Measurements from ENCODE around the gene TNRC18. TPM values are rescaled to one million over a fixed set of nuclear protein-coding genes. Genes with fewer than 3 reads are reported as not detected.

The TNRC18 gene, protein sequence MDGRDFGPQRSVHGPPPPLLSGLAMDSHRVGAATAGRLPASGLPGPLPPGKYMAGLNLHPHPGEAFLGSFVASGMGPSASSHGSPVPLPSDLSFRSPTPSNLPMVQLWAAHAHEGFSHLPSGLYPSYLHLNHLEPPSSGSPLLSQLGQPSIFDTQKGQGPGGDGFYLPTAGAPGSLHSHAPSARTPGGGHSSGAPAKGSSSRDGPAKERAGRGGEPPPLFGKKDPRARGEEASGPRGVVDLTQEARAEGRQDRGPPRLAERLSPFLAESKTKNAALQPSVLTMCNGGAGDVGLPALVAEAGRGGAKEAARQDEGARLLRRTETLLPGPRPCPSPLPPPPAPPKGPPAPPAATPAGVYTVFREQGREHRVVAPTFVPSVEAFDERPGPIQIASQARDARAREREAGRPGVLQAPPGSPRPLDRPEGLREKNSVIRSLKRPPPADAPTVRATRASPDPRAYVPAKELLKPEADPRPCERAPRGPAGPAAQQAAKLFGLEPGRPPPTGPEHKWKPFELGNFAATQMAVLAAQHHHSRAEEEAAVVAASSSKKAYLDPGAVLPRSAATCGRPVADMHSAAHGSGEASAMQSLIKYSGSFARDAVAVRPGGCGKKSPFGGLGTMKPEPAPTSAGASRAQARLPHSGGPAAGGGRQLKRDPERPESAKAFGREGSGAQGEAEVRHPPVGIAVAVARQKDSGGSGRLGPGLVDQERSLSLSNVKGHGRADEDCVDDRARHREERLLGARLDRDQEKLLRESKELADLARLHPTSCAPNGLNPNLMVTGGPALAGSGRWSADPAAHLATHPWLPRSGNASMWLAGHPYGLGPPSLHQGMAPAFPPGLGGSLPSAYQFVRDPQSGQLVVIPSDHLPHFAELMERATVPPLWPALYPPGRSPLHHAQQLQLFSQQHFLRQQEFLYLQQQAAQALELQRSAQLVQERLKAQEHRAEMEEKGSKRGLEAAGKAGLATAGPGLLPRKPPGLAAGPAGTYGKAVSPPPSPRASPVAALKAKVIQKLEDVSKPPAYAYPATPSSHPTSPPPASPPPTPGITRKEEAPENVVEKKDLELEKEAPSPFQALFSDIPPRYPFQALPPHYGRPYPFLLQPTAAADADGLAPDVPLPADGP (N-terminal part only)
- 66.9 and 88.8 TPM in 2 replicates for total RNA-seq

DNA sequence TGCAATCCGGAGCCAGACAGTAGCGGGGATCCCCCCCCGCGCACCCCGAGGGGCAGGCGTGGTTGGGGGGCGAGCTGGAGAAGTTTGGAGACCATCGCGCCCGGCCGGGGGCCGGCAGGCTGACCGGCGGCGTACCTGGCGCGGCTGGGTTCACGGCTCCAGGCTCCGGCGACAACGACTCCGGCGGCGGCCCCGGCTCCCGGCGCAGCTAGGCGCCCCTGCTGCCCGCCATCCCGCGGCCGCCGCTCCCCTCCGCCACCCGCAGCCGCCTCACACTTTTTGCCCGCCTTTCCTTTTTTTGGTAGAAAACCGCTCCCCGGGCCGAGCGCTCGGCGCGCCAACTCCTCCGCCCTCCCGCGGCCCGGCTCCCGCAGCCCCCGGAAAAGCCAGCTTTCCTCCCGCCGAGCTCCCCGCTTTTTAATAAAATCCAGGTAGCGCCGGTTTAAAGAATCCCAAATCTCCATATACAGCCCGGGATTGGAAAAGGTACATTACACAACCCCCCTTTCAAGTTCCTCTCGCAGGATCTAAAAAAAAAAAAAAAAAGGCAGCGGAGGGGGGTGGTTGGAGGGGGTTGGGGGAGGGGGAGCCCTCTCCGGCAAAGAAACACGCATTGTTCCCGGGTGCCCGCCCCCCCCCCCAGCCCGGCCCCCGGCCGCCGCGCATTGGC is at the start of gene TNRC18:
Gene TNRC18, minus strand, starts transcription at position 529 of the 670 bp plus-strand sequence. CDS start 2,588 bp downstream, outside the sequence.

DNA sequence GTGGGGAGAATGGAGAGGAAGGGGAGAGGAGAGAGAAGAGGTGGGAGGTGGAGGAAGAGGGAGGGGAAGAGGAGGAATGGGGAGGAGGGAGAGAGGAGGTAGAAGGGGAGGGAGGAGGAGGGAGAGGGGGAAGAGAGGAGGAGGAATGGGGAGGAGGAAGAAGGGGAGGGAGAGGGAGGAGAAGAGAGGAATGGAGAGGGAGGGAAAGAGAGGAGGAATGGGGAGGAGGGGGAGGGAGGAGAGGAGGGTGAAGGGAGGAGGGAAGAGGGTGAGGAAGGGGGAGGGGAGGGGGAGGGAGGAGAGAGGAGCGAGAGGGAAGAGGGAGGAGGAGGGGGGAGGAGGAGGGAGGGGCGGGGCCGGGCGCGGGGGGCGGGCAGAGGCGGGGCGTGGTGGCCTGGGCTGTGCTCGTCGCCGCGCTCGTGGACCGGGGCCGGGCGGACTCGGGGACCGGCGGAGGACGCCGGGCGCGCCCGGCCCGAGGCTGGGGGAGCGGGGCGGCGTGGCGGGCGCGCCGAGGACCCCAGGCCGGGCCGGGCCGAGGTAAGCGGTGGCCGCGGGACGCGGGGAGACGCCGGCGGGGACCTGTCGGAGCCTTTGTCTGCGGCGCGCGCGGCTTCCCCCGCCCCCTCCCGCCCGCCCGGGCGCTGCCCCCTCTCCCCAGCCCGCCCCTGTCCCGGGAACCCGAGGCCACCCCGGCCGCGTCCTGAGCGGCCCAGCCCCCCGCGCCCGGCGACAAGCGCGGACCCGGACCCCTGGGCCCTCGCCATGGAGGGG is 140.9 kb downstream of the TNRC18 start, which contains the start of gene SLC29A4:
Gene SLC29A4, plus strand, starts transcription at position 401 of the 774 bp plus-strand sequence. CDS start 4,874 bp downstream, outside the sequence.

Other genes starting within 250 kb of the TNRC18 start
- gene WIPI2, start 233.6 kb downstream of the TNRC18 start, total RNA-seq: 43.2 and 49.3 TPM in 2 replicates
- gene SLC29A4, start 140.9 kb downstream of the TNRC18 start, total RNA-seq: 0.99 and 1.3 TPM in 2 replicates
- 19.7 and 24.5 TPM in 2 replicates for gene FBXL18, start 90.0 kb upstream of the TNRC18 start, total RNA-seq
- 4,282 and 4,618 TPM in 2 replicates for gene ACTB, start 106.8 kb upstream of the TNRC18 start, total RNA-seq
- gene FSCN1, start 169.0 kb upstream of the TNRC18 start, total RNA-seq: 644 and 655 TPM in 2 replicates

Data from airway epithelial cell (primary cell).